HepG2 (cell line): Measurements from ENCODE around the gene PIKFYVE. TPM values are rescaled to one million over a fixed set of nuclear protein-coding genes. Genes with fewer than 3 reads are reported as not detected.
A peak's percentile ranks its signal among the peaks of the same experiment; 100 is the strongest.

Source experiments
- ARHGAP35 ChIP-seq: sonication (generic); formaldehyde crosslinking; IDR thresholded peaks from 2 replicates; pipeline ENCODE4 v1.9.0; 2022; ENCODE audit warnings: mild to moderate bottlenecking, inconsistent platforms, moderate library complexity, missing genetic modification reagents, borderline replicate concordance
- FOXC1 ChIP-seq: sonication (generic); formaldehyde crosslinking; IDR thresholded peaks from 2 replicates; pipeline ENCODE4 v1.8.0; 2022; ENCODE audit warnings: mild to moderate bottlenecking, missing genetic modification reagents, borderline replicate concordance
- FOXP1 ChIP-seq, 2 experiments: fragments of 450-650 bp in 1 of 2; IDR thresholded peaks; 2 replicates each; pipeline ENCODE4 v1.6.1; 2017 to 2018; ENCODE audit warnings: antibody characterized with exemption in 1 of 2
- HNF4A ChIP-seq: sonication (generic); formaldehyde crosslinking; IDR thresholded peaks from 2 replicates; pipeline ENCODE4 v1.4.0; 2020; ENCODE audit warnings: missing genetic modification reagents
- IRX3 ChIP-seq: sonication (generic); formaldehyde crosslinking; IDR thresholded peaks from 2 replicates; pipeline ENCODE4 v1.8.1; 2023; ENCODE audit warnings: mild to moderate bottlenecking, low read depth, missing genetic modification reagents, borderline replicate concordance
- KMT2B ChIP-seq: IDR thresholded peaks from 2 replicates; pipeline ENCODE4 v1.6.1; 2016; ENCODE audit warnings: missing genetic modification reagents, missing compliant biosample characterization
- SOX13 ChIP-seq, 3 experiments: fragments of 450-650 bp in 1 of 3; sonication (generic) in 1 of 3; formaldehyde crosslinking in 1 of 3; IDR thresholded peaks in 2 of 3; conservative IDR thresholded peaks in 1 of 3; 2 replicates each; pipeline versions ENCODE4 v1.5.0 to v1.6.1; 2016 to 2020; ENCODE audit warnings: antibody characterized with exemption in 1 of 3, mild to moderate bottlenecking in 1 of 3, missing compliant biosample characterization in 1 of 3, missing genetic modification reagents in 1 of 3, moderate library complexity in 1 of 3
- SRSF1 ChIP-seq: fragments of 200-400 bp; formaldehyde crosslinking; optimal IDR thresholded peaks from 2 replicates; pipeline ENCODE3; 2017; ENCODE audit warnings: mild to moderate bottlenecking, low read depth, low read length, moderate library complexity
- YEATS4 ChIP-seq: sonication (generic); formaldehyde crosslinking; IDR thresholded peaks from 2 replicates; pipeline ENCODE4 v1.4.0; 2020; ENCODE audit warnings: missing genetic modification reagents, borderline replicate concordance
- ZFYVE20 ChIP-seq: sonication (generic); formaldehyde crosslinking; IDR thresholded peaks from 2 replicates; pipeline ENCODE4 v1.8.0; 2023; ENCODE audit warnings: low read depth, mild to moderate bottlenecking, moderate library complexity, missing genetic modification reagents, borderline replicate concordance
- ZMYM3 ChIP-seq: sonication (generic); formaldehyde crosslinking; IDR thresholded peaks from 2 replicates; pipeline ENCODE4 v1.5.1; 2020; ENCODE audit warnings: mild to moderate bottlenecking, missing genetic modification reagents
- ZNF10 ChIP-seq: sonication (generic); formaldehyde crosslinking; IDR thresholded peaks from 2 replicates; pipeline ENCODE4 v1.4.0; 2020; ENCODE audit warnings: mild to moderate bottlenecking, low read depth, missing genetic modification reagents, borderline replicate concordance
- ZNF235 ChIP-seq: sonication (generic); formaldehyde crosslinking; IDR thresholded peaks from 2 replicates; pipeline ENCODE4 v1.8.1; 2023; ENCODE audit warnings: mild to moderate bottlenecking, missing genetic modification reagents, borderline replicate concordance
- ZNF567 ChIP-seq: sonication (generic); formaldehyde crosslinking; IDR thresholded peaks from 2 replicates; pipeline ENCODE4 v1.8.1; 2023; ENCODE audit warnings: mild to moderate bottlenecking, missing genetic modification reagents, borderline replicate concordance
- polyA plus RNA-seq, 8 experiments: library from polyadenylated mRNA; depleted of rRNA in 3 of 8; stranded (reverse) in 7 of 8; unstranded in 1 of 8; fragments of >200 nt; fragmentation: Illumina TruSeq in 4 of 8; extraction: Trizol in 4 of 8; gene quantifications; 2 replicates each; pipeline versions ENCODE4 v1.2.1 to v1.2.3, GENCODE V29; 2011 to 2016; ENCODE audit warnings: low read depth in 4 of 8, missing spikeins in 1 of 8, mixed read lengths in 1 of 8; ENCODE audit not compliant: insufficient read depth in 1 of 8
- total RNA-seq, 5 experiments: library from RNA; depleted of rRNA; stranded (reverse); fragments of >200 nt; fragmentation: Illumina TruSeq; extraction: Trizol; gene quantifications; 2 replicates each; pipeline ENCODE4 v1.2.3, GENCODE V29; 2016; ENCODE audit warnings: low read depth in 1 of 5
- TF ChIP-seq, protein P1 (sequence below): sonication (generic); formaldehyde crosslinking; IDR thresholded peaks from 2 replicates; pipeline ENCODE4 v1.4.0; 2020; ENCODE audit warnings: mild to moderate bottlenecking, low read depth, missing genetic modification reagents
- TF ChIP-seq, protein P2 (sequence below): IDR thresholded peaks from 2 replicates; pipeline ENCODE4 v1.6.1; 2012; ENCODE audit warnings: low read length, improper control_type of control experiment
- TF ChIP-seq, protein P3 (sequence below): sonication (generic); formaldehyde crosslinking; IDR thresholded peaks from 2 replicates; pipeline ENCODE4 v1.4.0; 2020; ENCODE audit warnings: missing genetic modification reagents
- TF ChIP-seq, protein P4 (sequence below): sonication (generic); formaldehyde crosslinking; IDR thresholded peaks from 2 replicates; pipeline ENCODE4 v1.9.0; 2021; ENCODE audit warnings: missing genetic modification reagents, mild to moderate bottlenecking, borderline replicate concordance
- TF ChIP-seq, protein P5 (sequence below): IDR thresholded peaks from 2 replicates; pipeline ENCODE4 v1.6.1; 2016; ENCODE audit warnings: missing genetic modification reagents, missing compliant biosample characterization

Gene PIKFYVE
- total and polyA plus RNA-seq, 2 of the 13 experiments (the other 11 are each of a cell fraction or from before 2014, with no cell fraction given) = 20.2 to 21.7 TPM

DNA sequence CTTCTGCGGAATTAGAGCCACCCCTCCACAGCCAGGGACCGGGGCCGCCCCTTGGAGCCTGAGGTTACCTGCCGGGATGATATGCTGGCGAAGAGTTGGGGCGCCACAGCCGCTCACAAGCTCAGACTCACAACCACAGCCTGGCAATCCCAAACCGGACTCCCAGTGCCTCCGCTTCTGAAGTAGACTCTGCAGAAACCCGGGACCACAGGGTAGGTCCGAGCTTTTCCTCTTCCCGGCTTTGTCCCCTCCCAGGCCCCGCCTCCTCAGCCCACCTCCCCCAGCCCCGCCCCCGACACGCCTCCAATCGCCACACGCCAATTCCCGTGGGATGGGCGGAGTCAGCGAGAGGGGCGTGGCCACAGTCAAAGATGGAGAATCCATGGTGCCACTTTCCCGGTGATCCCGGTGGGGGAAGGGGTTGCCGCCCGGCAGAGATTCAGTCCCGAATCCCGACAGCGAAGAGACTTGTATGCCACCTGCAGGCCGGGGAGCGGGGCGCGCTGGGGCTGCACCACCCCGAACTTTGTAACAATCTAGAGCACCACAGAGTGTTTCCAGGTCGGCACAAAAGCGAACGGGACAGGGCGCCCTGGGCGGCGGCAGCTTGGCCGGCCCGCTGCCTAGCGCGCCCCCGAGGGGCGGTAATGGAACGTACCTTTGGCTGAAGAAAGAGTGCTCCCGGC lies 11.0 kb upstream of the PIKFYVE start, which contains the start of gene IDH1 (continued):
- no peak for TF ChIP-seq FOXP1 (IDR thresholded peaks at IDR 0.05)
- TF ChIP-seq FOXP1 (CRISPR knock-in tag; IDR thresholded peaks at IDR 0.05) = no peak
- TF ChIP-seq, protein P1, sequence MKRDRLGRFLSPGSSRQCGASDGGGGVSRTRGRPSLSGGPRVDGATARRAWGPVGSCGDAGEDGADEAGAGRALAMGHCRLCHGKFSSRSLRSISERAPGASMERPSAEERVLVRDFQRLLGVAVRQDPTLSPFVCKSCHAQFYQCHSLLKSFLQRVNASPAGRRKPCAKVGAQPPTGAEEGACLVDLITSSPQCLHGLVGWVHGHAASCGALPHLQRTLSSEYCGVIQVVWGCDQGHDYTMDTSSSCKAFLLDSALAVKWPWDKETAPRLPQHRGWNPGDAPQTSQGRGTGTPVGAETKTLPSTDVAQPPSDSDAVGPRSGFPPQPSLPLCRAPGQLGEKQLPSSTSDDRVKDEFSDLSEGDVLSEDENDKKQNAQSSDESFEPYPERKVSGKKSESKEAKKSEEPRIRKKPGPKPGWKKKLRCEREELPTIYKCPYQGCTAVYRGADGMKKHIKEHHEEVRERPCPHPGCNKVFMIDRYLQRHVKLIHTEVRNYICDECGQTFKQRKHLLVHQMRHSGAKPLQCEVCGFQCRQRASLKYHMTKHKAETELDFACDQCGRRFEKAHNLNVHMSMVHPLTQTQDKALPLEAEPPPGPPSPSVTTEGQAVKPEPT (CRISPR knock-in tag) = no peak
- TF ChIP-seq ZMYM3 (CRISPR knock-in tag) = peak; percentile 16; the same call in 1 of the 2 replicates
- TF ChIP-seq, protein P2, sequence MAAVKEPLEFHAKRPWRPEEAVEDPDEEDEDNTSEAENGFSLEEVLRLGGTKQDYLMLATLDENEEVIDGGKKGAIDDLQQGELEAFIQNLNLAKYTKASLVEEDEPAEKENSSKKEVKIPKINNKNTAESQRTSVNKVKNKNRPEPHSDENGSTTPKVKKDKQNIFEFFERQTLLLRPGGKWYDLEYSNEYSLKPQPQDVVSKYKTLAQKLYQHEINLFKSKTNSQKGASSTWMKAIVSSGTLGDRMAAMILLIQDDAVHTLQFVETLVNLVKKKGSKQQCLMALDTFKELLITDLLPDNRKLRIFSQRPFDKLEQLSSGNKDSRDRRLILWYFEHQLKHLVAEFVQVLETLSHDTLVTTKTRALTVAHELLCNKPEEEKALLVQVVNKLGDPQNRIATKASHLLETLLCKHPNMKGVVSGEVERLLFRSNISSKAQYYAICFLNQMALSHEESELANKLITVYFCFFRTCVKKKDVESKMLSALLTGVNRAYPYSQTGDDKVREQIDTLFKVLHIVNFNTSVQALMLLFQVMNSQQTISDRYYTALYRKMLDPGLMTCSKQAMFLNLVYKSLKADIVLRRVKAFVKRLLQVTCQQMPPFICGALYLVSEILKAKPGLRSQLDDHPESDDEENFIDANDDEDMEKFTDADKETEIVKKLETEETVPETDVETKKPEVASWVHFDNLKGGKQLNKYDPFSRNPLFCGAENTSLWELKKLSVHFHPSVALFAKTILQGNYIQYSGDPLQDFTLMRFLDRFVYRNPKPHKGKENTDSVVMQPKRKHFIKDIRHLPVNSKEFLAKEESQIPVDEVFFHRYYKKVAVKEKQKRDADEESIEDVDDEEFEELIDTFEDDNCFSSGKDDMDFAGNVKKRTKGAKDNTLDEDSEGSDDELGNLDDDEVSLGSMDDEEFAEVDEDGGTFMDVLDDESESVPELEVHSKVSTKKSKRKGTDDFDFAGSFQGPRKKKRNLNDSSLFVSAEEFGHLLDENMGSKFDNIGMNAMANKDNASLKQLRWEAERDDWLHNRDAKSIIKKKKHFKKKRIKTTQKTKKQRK = no peak
- no peak for TF ChIP-seq ZFYVE20 (CRISPR knock-in tag)
- TF ChIP-seq ZNF10 = no peak
- TF ChIP-seq YEATS4 (CRISPR knock-in tag) = peak; percentile 90
- TF ChIP-seq, protein P3, sequence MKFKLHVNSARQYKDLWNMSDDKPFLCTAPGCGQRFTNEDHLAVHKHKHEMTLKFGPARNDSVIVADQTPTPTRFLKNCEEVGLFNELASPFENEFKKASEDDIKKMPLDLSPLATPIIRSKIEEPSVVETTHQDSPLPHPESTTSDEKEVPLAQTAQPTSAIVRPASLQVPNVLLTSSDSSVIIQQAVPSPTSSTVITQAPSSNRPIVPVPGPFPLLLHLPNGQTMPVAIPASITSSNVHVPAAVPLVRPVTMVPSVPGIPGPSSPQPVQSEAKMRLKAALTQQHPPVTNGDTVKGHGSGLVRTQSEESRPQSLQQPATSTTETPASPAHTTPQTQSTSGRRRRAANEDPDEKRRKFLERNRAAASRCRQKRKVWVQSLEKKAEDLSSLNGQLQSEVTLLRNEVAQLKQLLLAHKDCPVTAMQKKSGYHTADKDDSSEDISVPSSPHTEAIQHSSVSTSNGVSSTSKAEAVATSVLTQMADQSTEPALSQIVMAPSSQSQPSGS (CRISPR knock-in tag) = peak; percentile 69
- peak; percentile 63 for TF ChIP-seq ZNF235
- peak; percentile 52; the same call in 1 of the 2 replicates for TF ChIP-seq KMT2B
- no peak; the same call in 1 of the 2 replicates for TF ChIP-seq ZNF567 (CRISPR knock-in tag)
- peak; percentile 80; the same call in 1 of the 2 replicates for TF ChIP-seq IRX3 (CRISPR knock-in tag)
- peak; percentile 66 for TF ChIP-seq HNF4A (CRISPR knock-in tag)
- TF ChIP-seq, protein P4, sequence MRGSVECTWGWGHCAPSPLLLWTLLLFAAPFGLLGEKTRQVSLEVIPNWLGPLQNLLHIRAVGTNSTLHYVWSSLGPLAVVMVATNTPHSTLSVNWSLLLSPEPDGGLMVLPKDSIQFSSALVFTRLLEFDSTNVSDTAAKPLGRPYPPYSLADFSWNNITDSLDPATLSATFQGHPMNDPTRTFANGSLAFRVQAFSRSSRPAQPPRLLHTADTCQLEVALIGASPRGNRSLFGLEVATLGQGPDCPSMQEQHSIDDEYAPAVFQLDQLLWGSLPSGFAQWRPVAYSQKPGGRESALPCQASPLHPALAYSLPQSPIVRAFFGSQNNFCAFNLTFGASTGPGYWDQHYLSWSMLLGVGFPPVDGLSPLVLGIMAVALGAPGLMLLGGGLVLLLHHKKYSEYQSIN (CRISPR knock-in tag) = no peak
- TF ChIP-seq SOX13 (IDR thresholded peaks at IDR 0.05) = no peak
- peak in 1 of 2 experiments; percentile 50; a peak in 1 of 4 replicates for TF ChIP-seq SOX13 (CRISPR knock-in tag; conservative IDR thresholded peaks at IDR 0.05 in 1 of 2, IDR thresholded peaks at IDR 0.05 in 1 of 2)
- 0 out of 2 replicates have a peak, but pooled peaks have one; percentile 23 for TF ChIP-seq ARHGAP35 (CRISPR knock-in tag)
- no peak for TF ChIP-seq FOXC1 (CRISPR knock-in tag)
- TF ChIP-seq, protein P5, sequence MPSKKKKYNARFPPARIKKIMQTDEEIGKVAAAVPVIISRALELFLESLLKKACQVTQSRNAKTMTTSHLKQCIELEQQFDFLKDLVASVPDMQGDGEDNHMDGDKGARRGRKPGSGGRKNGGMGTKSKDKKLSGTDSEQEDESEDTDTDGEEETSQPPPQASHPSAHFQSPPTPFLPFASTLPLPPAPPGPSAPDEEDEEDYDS (CRISPR knock-in tag) = no peak; the same call in none of the 2 replicates
- TF ChIP-seq SRSF1 = no peak
